GM12874 (cell line): ENCODE measurements around the gene FERMT3.

ENCODE experiments used
- TF ChIP-seq, protein P1 (sequence below): IDR thresholded peaks from 2 replicates; pipeline ENCODE4 v1.5.1; 2011; ENCODE audit warnings: low read depth, mild to moderate bottlenecking, control low read depth, low read length, moderate library complexity; ENCODE audit not compliant: insufficient read depth

FERMT3 gene

DNA sequence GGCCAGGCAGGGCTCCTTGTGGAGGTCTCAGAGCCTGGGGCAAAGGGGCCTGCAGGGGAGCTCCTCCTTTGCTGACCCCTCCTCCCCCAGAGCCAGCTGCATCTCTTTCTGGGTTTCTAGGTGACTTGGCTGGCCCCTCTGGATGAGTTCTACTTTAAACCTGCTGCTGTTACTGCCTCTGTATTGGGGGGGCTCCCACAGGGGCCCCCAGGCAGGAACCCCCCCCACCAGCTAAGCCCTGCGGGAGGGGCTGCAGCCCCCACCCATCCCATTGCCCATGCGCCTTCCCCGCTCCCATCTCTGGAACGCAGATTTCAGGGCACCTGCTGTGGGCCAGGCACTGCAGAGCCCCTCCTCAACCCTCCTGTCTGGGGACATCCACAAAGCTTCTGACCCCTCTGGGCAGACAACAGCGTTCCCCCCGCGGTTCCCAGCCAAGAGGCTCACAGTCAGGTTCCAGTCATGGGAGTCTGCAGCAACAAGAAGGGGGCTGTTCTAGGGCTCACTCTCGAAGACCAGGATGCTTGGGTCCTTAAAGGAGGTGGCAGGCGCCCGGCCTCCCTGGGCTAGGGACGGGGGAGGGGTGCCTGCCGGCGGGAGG, 44.0 kb downstream of the FERMT3 start:
- TF ChIP-seq, protein P1, sequence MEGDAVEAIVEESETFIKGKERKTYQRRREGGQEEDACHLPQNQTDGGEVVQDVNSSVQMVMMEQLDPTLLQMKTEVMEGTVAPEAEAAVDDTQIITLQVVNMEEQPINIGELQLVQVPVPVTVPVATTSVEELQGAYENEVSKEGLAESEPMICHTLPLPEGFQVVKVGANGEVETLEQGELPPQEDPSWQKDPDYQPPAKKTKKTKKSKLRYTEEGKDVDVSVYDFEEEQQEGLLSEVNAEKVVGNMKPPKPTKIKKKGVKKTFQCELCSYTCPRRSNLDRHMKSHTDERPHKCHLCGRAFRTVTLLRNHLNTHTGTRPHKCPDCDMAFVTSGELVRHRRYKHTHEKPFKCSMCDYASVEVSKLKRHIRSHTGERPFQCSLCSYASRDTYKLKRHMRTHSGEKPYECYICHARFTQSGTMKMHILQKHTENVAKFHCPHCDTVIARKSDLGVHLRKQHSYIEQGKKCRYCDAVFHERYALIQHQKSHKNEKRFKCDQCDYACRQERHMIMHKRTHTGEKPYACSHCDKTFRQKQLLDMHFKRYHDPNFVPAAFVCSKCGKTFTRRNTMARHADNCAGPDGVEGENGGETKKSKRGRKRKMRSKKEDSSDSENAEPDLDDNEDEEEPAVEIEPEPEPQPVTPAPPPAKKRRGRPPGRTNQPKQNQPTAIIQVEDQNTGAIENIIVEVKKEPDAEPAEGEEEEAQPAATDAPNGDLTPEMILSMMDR: no peak

DNA sequence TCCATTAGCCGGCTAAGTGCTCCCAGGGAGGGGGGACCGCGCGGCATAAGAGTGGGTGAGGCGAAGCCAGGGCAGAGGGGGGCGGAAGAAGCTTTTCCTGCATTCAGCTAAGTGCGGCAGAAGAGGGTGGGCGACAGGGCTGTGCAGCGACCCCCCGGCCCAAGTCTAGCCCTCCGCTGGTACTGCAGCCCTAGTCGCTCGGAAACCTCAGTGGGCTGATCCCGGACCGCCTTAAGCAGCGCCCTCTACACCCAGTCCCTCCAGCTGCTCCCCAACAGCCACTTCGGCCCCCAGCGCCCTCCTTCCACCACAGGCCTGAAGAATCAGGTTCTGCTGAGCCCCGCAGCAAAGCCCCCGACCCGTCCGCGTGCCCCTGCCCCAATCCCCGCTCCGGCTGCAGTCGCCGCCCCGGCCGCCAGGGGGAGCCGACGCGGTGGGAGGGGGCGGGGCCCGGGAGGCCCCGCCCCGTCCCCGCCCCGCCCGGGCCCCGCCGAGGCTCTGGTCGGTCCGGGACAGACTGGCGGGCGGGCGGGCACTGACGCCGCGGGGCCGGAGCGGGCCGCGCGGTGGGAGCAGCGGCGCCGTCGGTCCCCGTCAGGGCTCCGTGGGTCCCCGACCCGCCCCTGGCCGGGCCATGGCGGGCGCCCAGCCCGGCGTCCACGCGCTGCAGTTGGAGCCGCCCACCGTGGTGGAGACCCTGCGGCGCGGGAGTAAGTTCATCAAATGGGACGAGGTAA, 44.7 kb downstream of the FERMT3 start, which contains the start of gene PLCB3:
TSS of gene PLCB3 (plus strand) at position 515 of the 737 bp plus-strand sequence. CDS start at position 635, 120 bp downstream.
- TF ChIP-seq, protein P1: peak; percentile 77

GRCh38 chr11:64251753-64252002, 45.2 kb downstream of the FERMT3 start:
- TF ChIP-seq, protein P1: no peak

DNA sequence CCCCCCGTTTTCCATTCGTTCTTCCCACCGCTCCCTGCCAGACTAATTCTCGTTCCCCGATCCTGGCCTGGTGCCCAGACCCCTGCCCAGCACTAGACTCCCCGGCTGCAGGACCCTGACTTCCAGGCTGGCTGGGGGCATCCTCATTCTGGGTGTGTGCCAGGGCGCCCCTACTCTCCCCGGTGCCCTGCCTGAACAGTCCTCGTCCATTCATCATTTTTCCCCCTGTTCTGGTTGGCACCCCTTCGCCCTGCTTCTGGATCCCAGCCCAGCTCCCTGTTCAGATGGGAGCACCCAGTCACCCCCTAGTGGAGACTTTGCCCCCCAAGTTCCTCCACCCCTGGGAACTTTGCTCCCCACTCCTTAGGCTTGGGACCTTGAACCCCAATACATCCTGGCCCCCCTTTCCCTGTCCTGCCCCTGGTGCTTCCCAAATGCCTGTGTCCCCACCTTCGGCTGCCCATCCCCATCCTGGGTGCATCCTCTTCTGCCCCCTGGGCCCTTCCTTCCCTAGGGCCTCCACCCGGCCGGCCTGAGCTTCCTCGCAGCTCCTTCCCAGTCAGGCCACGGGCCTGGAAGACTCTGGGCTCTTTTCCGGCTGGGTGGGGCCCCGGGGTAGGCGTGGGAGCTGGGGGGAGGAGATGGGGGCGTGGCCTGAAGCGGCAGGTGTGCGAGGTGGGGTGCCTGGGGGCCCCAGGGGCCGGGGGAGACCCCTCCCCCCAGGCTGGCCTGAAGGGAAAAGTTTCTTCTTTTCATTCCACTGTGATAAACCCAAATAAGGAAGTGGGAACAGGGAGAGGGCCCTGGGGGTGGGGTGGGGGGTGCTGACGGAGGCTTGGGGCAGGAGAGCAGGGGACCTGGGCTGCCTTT, 45.7 kb downstream of the FERMT3 start:
- TF ChIP-seq, protein P1: peak; percentile 48

DNA sequence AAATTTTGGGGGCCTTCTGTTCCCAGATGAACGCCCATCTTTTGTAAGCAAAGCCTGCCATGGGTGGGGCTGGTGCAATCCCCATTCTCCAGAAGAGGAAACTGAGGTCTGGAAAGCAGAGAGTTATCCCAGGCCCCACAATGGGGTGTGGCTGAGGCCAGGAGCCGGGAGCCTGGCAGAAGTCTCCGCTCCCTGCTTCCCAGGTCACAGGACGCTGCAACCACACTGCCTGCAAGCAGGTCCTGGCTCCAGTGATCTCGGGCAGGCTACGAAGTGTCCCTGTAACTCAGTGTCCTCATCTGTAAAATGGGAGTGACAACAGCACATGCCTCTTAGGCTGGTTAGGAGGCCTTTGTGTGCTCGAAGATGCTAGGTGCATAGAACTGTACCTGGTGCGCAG, 46.5 kb downstream of the FERMT3 start:
- TF ChIP-seq, protein P1: no peak

DNA sequence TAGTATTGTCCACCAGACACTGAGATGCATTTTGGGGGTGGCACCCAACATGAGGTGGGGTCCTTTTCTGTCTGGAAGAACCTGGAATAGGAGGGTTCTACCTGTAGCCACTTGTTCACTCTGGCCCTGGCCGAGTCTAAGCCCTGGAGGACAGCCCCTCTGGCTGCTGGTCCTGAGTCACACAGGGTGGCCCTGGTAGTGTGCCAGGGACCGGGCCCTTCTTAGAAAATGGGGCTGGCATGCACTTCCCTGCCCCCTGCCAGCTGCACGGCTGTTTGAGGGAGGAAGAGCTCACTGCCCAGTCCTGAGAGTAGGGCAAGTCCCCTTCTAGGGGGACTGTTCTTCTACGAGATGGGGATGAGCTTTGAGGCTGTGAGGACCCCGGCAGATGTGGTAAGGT, 47.0 kb downstream of the FERMT3 start:
- TF ChIP-seq, protein P1: no peak

- TF ChIP-seq, protein P1: no peak
Observed at GRCh38 chr11:64254326-64254725, 47.8 kb downstream of the FERMT3 start.
